ENCODE results near the gene EPHB2. TPM values are rescaled to one million over a fixed set of nuclear protein-coding genes. Genes with fewer than 3 reads are reported as not detected.

EPHB2 gene
- total and polyA plus RNA-seq, 2 of the 8 experiments (the other 6 are each of a cell fraction or from before 2014, with no cell fraction given) = 15.8 to 17.2 TPM

GRCh38 chr1:22729912-22730311 is 19.3 kb downstream of the EPHB2 start:
- H2BK5ac ChIP-seq (ENCODE audit: low read depth, low read length) = no peak overlapping the region
- H4K8ac ChIP-seq (ENCODE audit: extremely low read depth, insufficient read depth, low read length) = no peak overlapping the region
- H3K14ac ChIP-seq (ENCODE audit: insufficient read length) = no peak overlapping the region
- no peak overlapping the region for H3K4ac ChIP-seq (replicated peaks; ENCODE audit: insufficient read length, low read depth, low read length)
- H2BK15ac ChIP-seq (ENCODE audit: low read length) = no peak overlapping the region
- H3K9me3 ChIP-seq (ENCODE audit: insufficient read depth in 2 of 2, low read depth in 1 of 2, low read length in 1 of 2) = no peaks in the 10 kb centered on the region
- peaks cover 2 to 4% of the 10 kb centered on the region in 2 experiments for H4K20me1 ChIP-seq (replicated peaks in 1 of 2; ENCODE audit: control insufficient read depth in 1 of 2, insufficient read depth in 2 of 2, low read length in 2 of 2)
- H2BK120ac ChIP-seq (replicated peaks; ENCODE audit: low read depth, low read length) = no peak overlapping the region
- no peak overlapping the region for H2BK20ac ChIP-seq (ENCODE audit: low read length)
- no peaks in the 10 kb centered on the region for H3K36me3 ChIP-seq (ENCODE audit: control insufficient read depth in 2 of 4, insufficient read depth in 4 of 4, low read length in 3 of 4)
- no peak overlapping the region for H3K18ac ChIP-seq (ENCODE audit: extremely low read depth, low read length)
- no peak overlapping the region for H3K56ac ChIP-seq (replicated peaks; ENCODE audit: insufficient read length, low read depth, low read length)
- CTCF ChIA-PET (ENCODE audit: partially characterized antibody) = interaction anchor here (0.6 to 6.0 kb wide), 7 partner anchors 16 to 159 kb away, joined by 3 to 34 read pairs (median 12); no protein-coding TSS in a partner anchor
- H3K9ac ChIP-seq (replicated peaks in 1 of 4; ENCODE audit: extremely low read depth in 1 of 4, low read depth in 3 of 4, low read length in 3 of 4) = no peak overlapping the region
- peaks cover 0 to 9% (median 3%) of the 10 kb centered on the region in 4 experiments; a peak in 4 of 7 replicates for H3K4me1 ChIP-seq (replicated peaks in 1 of 4; ENCODE audit: control insufficient read depth in 3 of 4, insufficient read depth in 4 of 4, low read length in 3 of 4)
- DNase-seq (ENCODE audit: low read depth in 1 of 2, low spot score in 2 of 2) (no peak), FAIRE-seq (no peak)
- no peak overlapping the region for H3K27ac ChIP-seq (ENCODE audit: low read depth, low read length)
- H3K4me2 ChIP-seq (ENCODE audit: insufficient read depth in 1 of 2, low read depth in 2 of 2, low read length in 2 of 2) = no peak overlapping the region
- H2BK12ac ChIP-seq (ENCODE audit: low read depth, low read length) = no peak overlapping the region; the same call in 1 of the 2 replicates
- POLR2A ChIA-PET (ENCODE audit: partially characterized antibody) = no interaction called here
- H3K79me1 ChIP-seq (ENCODE audit: low read depth, low read length) = peaks cover 1% of the 10 kb centered on the region; the same call in 1 of the 2 replicates
- H4K5ac ChIP-seq (ENCODE audit: insufficient read length, low read depth, low read length) = no peak overlapping the region
- H3K79me2 ChIP-seq (ENCODE audit: control insufficient read depth in 1 of 2, insufficient read depth in 2 of 2, low read length in 2 of 2) = no peaks in the 10 kb centered on the region
- 81% methylated on average over 6 of the region's 7 CpGs; no CpG with 5 or more reads in 1 of the 2 experiments for WGBS, 2 experiments (ENCODE audit: extremely low coverage in 1 of 2, insufficient coverage in 1 of 2, insufficient read length in 1 of 2, insufficient replicate concordance in 2 of 2, low coverage in 1 of 2, low lambda C conversion rate in 2 of 2, missing lambda C conversion rate in 1 of 2)
- H3K27me3 ChIP-seq (replicated peaks in 1 of 4; ENCODE audit: control insufficient read depth in 3 of 4, extremely low read depth in 1 of 4, insufficient read depth in 3 of 4, low read length in 3 of 4) = no peaks in the 10 kb centered on the region
- H4K91ac ChIP-seq (replicated peaks; ENCODE audit: insufficient read length, low read length) = no peak overlapping the region
- no peak overlapping the region for H3K4me3 ChIP-seq (ENCODE audit: extremely low read depth in 1 of 4, insufficient read depth in 2 of 4, low read depth in 3 of 4, low read length in 4 of 4)
- no peak overlapping the region for H2AFZ ChIP-seq (ENCODE audit: low read length)
- H3K23ac ChIP-seq (ENCODE audit: insufficient read length) = no peak overlapping the region
- no peak overlapping the region for H2AK5ac ChIP-seq (ENCODE audit: low read depth, low read length)
- peaks cover 4% of the 10 kb centered on the region; the same call in 1 of the 2 replicates for H3K23me2 ChIP-seq (ENCODE audit: low read depth, low read length)
- TF ChIP-seq CHD2 (IDR thresholded peaks at IDR 0.05; ENCODE audit: low read length) (no peak), CREB1 (IDR thresholded peaks at IDR 0.05) (no peak), PHF8 (conservative IDR thresholded peaks at IDR 0.05; ENCODE audit: low read depth, low read length) (no peak), SUZ12 (IDR thresholded peaks at IDR 0.05; ENCODE audit: low read length) (no peak)
